ENCODE measurements around the gene USHBP1. TPM values are rescaled to one million over a fixed set of nuclear protein-coding genes. Genes with fewer than 3 reads are reported as not detected.
A peak's percentile ranks its signal among the peaks of the same experiment; 100 is the strongest.

Gene USHBP1
- total and polyA plus RNA-seq, 10 of the 15 experiments (the other 5 are each of a cell fraction or from before 2014, with no cell fraction given) = 0.05 to 0.96 (median 0.22) TPM; not detected in 2

DNA sequence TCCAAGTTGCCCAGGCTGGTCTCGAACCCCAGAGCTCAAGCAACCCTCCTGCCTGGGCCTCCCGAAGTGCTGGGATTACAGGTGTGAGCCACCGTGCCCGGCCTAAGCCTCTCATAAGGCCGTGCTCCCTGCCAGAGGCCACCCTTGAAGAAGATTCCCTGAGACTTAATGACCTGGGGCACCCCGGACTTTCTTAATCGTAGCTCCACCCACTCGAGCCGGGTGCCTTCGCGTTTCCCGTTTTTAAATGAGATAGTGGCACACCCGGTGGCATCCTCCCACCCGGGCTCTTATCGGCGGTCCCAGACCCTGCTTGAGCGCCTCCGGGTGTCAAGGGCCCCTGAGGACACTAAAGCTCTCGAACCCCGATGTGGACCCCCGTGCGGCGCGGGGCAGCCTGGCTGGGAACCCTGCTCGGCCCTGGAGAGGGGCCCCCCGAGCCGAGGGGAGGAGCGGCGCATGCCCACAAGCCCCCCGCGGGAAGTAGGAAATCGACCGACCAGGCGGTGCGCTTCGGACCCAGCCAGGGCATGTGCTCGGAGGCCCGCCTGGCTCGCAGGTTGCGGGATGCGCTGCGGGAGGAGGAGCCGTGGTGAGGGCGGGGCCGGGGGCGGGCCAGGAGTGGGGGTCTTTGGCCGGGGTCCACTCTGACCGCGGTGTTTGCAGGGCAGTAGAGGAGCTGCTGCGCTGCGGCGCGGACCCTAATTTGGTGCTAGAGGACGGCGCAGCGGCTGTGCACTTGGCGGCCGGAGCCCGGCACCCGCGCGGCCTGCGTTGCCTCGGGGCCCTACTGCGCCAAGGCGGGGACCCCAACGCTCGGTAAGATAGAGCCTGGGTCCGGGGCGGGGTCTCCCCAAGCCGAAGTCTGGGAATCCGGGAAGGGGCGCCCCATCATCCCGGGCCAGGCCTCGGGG is 17.1 kb upstream of the USHBP1 start, which contains the start of gene ANKLE1:
Gene ANKLE1 (plus strand): TSS at position 511 of the 914 bp plus-strand sequence. CDS start 20 bp downstream, at position 531.
- BruUV-seq (replicated peaks) = no TSS peak
- Histone ChIP-seq H3K4me3 (peak within 1 kb of the TSS; percentile 85), H3K9me3 (replicated peaks; ENCODE audit: control insufficient read depth, insufficient read depth, low read length) (no peaks in the 10 kb centered on the region), H3K79me2 (ENCODE audit: control insufficient read depth, insufficient read depth, low read length) (no peaks in the 10 kb centered on the region; the same call in 1 of the 2 replicates), H2AFZ (ENCODE audit: control insufficient read depth, low read depth, low read length) (peak within 1 kb of the TSS; percentile 58), H3K4me1 (ENCODE audit: control insufficient read depth, insufficient read depth, low read length) (peaks cover 9% of the 10 kb centered on the region), H3K36me3 (ENCODE audit: control insufficient read depth in 2 of 2, insufficient read depth in 2 of 2, low read length in 1 of 2) (peaks cover 0 to 9% of the 10 kb centered on the region in 2 experiments; a peak in 3 of 4 replicates), H3K4me2 (ENCODE audit: control insufficient read depth, insufficient read depth) (peak within 1 kb of the TSS; percentile 92), H3K27me3 (replicated peaks in 1 of 2; ENCODE audit: control insufficient read depth in 2 of 2, insufficient read depth in 2 of 2, low read length in 1 of 2) (no peaks in the 10 kb centered on the region), H3K9ac (ENCODE audit: control insufficient read depth, insufficient read depth, low read length) (peak within 1 kb of the TSS; percentile 73), H4K20me1 (ENCODE audit: control insufficient read depth, insufficient read depth) (no peaks in the 10 kb centered on the region), H3K27ac (ENCODE audit: control insufficient read depth, insufficient read depth) (peak within 1 kb of the TSS; percentile 68)
- peak; percentile 54 for FAIRE-seq
- POLR2A ChIA-PET = interaction anchor here (0.6 to 3.2 kb wide), 10 partner anchors 14 to 997 kb away, joined by 3 to 16 read pairs (median 3); partner anchors contain the start of genes BABAM1, OCEL1 and USE1
- intact Hi-C loops (cut with micrococcal nuclease; ENCODE audit: unreplicated experiment) = loop anchor here (1.0 to 2.0 kb wide), 4 partner anchors 15 to 214 kb away; partner anchors contain the start of gene BABAM1
- in situ Hi-C loops (cut with MboI) = no loop called here
- CTCF ChIA-PET = interaction anchor here (0.6 to 6.9 kb wide), 29 partner anchors 8 to 566 kb away, joined by 3 to 120 read pairs (median 4); partner anchors contain the start of genes ABHD8, BABAM1, MRPL34 and MYO9B
- SMC1A ChIA-PET (ENCODE audit: uncharacterized antibody, unreplicated experiment) = interaction anchor here (0.6 to 6.5 kb wide), 13 partner anchors 11 to 567 kb away, joined by 3 to 43 read pairs (median 4); partner anchors contain the start of genes BABAM1 and USHBP1
- peak; percentile 32 for DNase-seq (ENCODE audit: low read depth, low spot score)
- WGBS (ENCODE audit: insufficient coverage, insufficient replicate concordance, low lambda C conversion rate, missing lambda C conversion rate) = under 1% methylated on average over 55 of the region's 75 CpGs
- RAD21 ChIA-PET (ENCODE audit: unreplicated experiment) = interaction anchor here (0.6 to 4.3 kb wide), 17 partner anchors 15 to 502 kb away, joined by 3 to 22 read pairs (median 4); partner anchors contain the start of genes BABAM1, DDA1, USE1 and USHBP1
- peak; percentile 81 for ATAC-seq
- 0 out of 2 replicates have a peak, but pooled peaks have one; percentile 39 for TF ChIP-seq BACH1 (IDR thresholded peaks at IDR 0.05; ENCODE audit: borderline replicate concordance)
- no peak for TF ChIP-seq SUZ12 (IDR thresholded peaks at IDR 0.05; ENCODE audit: unreplicated experiment)
- TF ChIP-seq GATAD2B (conservative IDR thresholded peaks at IDR 0.05; ENCODE audit: low read depth) = peak; percentile 69; the same call in 1 of the 2 replicates
- no peak for TF ChIP-seq SUPT20H (IDR thresholded peaks at IDR 0.05; ENCODE audit: borderline replicate concordance, control insufficient read depth, low read depth, low read length)
- TF ChIP-seq NFYB (IDR thresholded peaks at IDR 0.05; ENCODE audit: insufficient read depth, low read depth, low read length) = no peak
- TF ChIP-seq LARP7 (IDR thresholded peaks at IDR 0.05) = 0 out of 2 replicates have a peak, but pooled peaks have one; percentile 34
- TF ChIP-seq NRF1 (conservative IDR thresholded peaks at IDR 0.05; ENCODE audit: low read depth, low read length) = 0 out of 2 replicates have a peak, but pooled peaks have one; percentile 28
- TF ChIP-seq YY1 (IDR thresholded peaks at IDR 0.05; ENCODE audit: low read depth, low read length) = no peak
- TF ChIP-seq, protein P1, sequence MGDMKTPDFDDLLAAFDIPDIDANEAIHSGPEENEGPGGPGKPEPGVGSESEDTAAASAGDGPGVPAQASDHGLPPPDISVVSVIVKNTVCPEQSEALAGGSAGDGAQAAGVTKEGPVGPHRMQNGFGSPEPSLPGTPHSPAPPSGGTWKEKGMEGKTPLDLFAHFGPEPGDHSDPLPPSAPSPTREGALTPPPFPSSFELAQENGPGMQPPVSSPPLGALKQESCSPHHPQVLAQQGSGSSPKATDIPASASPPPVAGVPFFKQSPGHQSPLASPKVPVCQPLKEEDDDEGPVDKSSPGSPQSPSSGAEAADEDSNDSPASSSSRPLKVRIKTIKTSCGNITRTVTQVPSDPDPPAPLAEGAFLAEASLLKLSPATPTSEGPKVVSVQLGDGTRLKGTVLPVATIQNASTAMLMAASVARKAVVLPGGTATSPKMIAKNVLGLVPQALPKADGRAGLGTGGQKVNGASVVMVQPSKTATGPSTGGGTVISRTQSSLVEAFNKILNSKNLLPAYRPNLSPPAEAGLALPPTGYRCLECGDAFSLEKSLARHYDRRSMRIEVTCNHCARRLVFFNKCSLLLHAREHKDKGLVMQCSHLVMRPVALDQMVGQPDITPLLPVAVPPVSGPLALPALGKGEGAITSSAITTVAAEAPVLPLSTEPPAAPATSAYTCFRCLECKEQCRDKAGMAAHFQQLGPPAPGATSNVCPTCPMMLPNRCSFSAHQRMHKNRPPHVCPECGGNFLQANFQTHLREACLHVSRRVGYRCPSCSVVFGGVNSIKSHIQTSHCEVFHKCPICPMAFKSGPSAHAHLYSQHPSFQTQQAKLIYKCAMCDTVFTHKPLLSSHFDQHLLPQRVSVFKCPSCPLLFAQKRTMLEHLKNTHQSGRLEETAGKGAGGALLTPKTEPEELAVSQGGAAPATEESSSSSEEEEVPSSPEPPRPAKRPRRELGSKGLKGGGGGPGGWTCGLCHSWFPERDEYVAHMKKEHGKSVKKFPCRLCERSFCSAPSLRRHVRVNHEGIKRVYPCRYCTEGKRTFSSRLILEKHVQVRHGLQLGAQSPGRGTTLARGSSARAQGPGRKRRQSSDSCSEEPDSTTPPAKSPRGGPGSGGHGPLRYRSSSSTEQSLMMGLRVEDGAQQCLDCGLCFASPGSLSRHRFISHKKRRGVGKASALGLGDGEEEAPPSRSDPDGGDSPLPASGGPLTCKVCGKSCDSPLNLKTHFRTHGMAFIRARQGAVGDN (IDR thresholded peaks at IDR 0.05) = peak; percentile 63
- TF ChIP-seq SMAD5 (IDR thresholded peaks at IDR 0.05; ENCODE audit: low read depth) = no peak
- TF ChIP-seq SMC3 (IDR thresholded peaks at IDR 0.05; ENCODE audit: borderline replicate concordance, low read length) = no peak
- TF ChIP-seq MEF2A (IDR thresholded peaks at IDR 0.05; ENCODE audit: insufficient read depth, low read depth, low read length) = no peak
- no peak for TF ChIP-seq PBX3 (IDR thresholded peaks at IDR 0.05; ENCODE audit: insufficient replicate concordance, low read depth, low read length)
- TF ChIP-seq JUNB (IDR thresholded peaks at IDR 0.05) = no peak
- peak; percentile 50; the same call in 1 of the 2 replicates for TF ChIP-seq SMARCA5 (IDR thresholded peaks at IDR 0.05)
- TF ChIP-seq SRF (IDR thresholded peaks at IDR 0.05; ENCODE audit: low read depth in 2 of 2, low read length in 2 of 2) = no peak

Data from GM12878 (cell line).